Endothelial cell (in vitro differentiated cells): ENCODE measurements around the gene LBR. TPM values are rescaled to one million over a fixed set of nuclear protein-coding genes. Genes with fewer than 3 reads are reported as not detected.

Source experiments
- DNase-seq: peaks from one replicate; pipeline ENCODE4 v3.0.0; 2021; ENCODE audit warnings: low spot score
- H3K27ac Mint-ChIP-seq: one replicate; pipeline ENCODE4 v1.8.0; 2021; ENCODE audit warnings: mixed read lengths, inconsistent platforms; ENCODE audit not compliant: unreplicated experiment
- H3K27me3 Mint-ChIP-seq: one replicate; pipeline ENCODE4 v1.8.0; 2021; ENCODE audit warnings: mild to moderate bottlenecking, moderate library complexity, mixed read lengths, inconsistent platforms; ENCODE audit not compliant: unreplicated experiment
- H3K36me3 Mint-ChIP-seq: one replicate; pipeline ENCODE4 v1.8.0; 2021; ENCODE audit warnings: mild to moderate bottlenecking, low read depth, mixed read lengths, inconsistent platforms; ENCODE audit not compliant: unreplicated experiment
- H3K4me1 Mint-ChIP-seq: one replicate; pipeline ENCODE4 v1.8.0; 2021; ENCODE audit warnings: mild to moderate bottlenecking, mixed read lengths, inconsistent platforms; ENCODE audit not compliant: unreplicated experiment
- H3K4me3 Mint-ChIP-seq: one replicate; pipeline ENCODE4 v1.8.0; 2021; ENCODE audit warnings: mild to moderate bottlenecking, mixed read lengths, inconsistent platforms; ENCODE audit not compliant: unreplicated experiment
- H3K9me3 Mint-ChIP-seq: one replicate; pipeline ENCODE4 v1.8.0; 2021; ENCODE audit warnings: mixed read lengths, inconsistent platforms; ENCODE audit not compliant: unreplicated experiment
- total RNA-seq: library from RNA; stranded (reverse); fragmentation: NEBNext Ultra II Directional; extraction: Animal tissue kit (Norgen Biotek cat#: 25700); gene quantifications from one replicate; pipeline ENCODE4 v1.2.1, GENCODE V29; 2021; ENCODE audit not compliant: unreplicated experiment
- TF ChIP-seq, protein P1 (sequence below): fragments of 200-600 bp; sonication (generic); IDR thresholded peaks from one replicate; pipeline ENCODE4 v1.5.0; 2021; ENCODE audit warnings: antibody characterized with exemption; ENCODE audit not compliant: unreplicated experiment

The LBR gene
- total RNA-seq, 1 donor from 2014 or later, result 178 TPM

DNA sequence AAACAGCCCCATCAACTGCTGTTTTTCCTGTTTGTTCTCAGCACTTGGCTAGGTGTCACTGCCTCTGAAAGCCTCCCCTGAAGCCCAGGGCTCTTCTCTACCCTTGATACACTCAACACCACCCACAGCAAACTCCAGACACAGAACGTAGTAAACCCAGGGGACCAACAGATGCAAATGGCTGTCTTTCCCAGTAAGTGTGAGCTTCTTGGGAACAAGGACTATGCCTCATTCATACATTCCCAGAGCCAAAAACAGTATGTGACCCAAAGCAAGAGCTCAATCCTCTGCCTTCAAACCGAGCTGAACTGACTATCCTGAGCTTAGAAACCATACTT is 4.4 kb downstream of the LBR start:
- peak overlapping the region; percentile 2 for H3K4me3 Mint-ChIP-seq
- H3K36me3 Mint-ChIP-seq, result peaks cover 5% of the 10 kb centered on the region
- peaks cover 59% of the 10 kb centered on the region for H3K4me1 Mint-ChIP-seq
- TF ChIP-seq, protein P1, sequence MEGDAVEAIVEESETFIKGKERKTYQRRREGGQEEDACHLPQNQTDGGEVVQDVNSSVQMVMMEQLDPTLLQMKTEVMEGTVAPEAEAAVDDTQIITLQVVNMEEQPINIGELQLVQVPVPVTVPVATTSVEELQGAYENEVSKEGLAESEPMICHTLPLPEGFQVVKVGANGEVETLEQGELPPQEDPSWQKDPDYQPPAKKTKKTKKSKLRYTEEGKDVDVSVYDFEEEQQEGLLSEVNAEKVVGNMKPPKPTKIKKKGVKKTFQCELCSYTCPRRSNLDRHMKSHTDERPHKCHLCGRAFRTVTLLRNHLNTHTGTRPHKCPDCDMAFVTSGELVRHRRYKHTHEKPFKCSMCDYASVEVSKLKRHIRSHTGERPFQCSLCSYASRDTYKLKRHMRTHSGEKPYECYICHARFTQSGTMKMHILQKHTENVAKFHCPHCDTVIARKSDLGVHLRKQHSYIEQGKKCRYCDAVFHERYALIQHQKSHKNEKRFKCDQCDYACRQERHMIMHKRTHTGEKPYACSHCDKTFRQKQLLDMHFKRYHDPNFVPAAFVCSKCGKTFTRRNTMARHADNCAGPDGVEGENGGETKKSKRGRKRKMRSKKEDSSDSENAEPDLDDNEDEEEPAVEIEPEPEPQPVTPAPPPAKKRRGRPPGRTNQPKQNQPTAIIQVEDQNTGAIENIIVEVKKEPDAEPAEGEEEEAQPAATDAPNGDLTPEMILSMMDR, result no peak
- peak overlapping the region; percentile 62 for H3K27ac Mint-ChIP-seq
- DNase-seq, result no peak
- no peaks in the 10 kb centered on the region for H3K9me3 Mint-ChIP-seq
- peaks cover 14% of the 10 kb centered on the region for H3K27me3 Mint-ChIP-seq

GRCh38 chr1:225422795-225423517 is 4.9 kb downstream of the LBR start:
- Mint-ChIP-seq H3K9me3 (no peaks in the 10 kb centered on the region), H3K27me3 (peaks cover 14% of the 10 kb centered on the region), H3K27ac (peak overlapping the region; percentile 100), H3K4me3 (peak overlapping the region; percentile 79), H3K36me3 (peaks cover 5% of the 10 kb centered on the region), H3K4me1 (peaks cover 63% of the 10 kb centered on the region)
- TF ChIP-seq, protein P1, result no peak
- no peak for DNase-seq

GRCh38 chr1:225422031-225422605 is 5.7 kb downstream of the LBR start:
- H3K4me1 Mint-ChIP-seq, result peaks cover 67% of the 10 kb centered on the region
- peak overlapping the region; percentile 88 for H3K4me3 Mint-ChIP-seq
- peaks cover 13% of the 10 kb centered on the region for H3K27me3 Mint-ChIP-seq
- TF ChIP-seq, protein P1, result no peak
- no peaks in the 10 kb centered on the region for H3K9me3 Mint-ChIP-seq
- peak; percentile 35 for DNase-seq
- peaks cover 5% of the 10 kb centered on the region for H3K36me3 Mint-ChIP-seq
- H3K27ac Mint-ChIP-seq, result peak overlapping the region; percentile 100

DNA sequence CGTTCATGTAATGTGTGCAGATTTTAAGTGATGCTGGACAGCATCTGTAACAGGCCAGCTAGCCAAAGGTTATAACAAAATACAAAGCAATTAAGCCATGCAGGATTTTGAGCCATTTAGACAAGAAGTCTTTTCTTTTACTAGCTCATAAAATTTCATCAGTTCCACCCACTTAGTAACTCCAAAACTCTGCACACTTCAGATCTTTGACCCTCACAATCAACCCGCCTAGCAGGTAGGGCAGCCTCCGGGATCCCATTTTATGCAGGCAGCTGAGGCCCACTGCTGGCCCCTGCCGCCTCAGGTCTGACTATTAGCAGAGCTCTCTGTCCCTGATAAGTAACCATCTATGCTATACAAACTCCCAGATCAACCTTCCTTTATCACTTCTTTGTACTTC is 9.2 kb downstream of the LBR start:
- H3K36me3 Mint-ChIP-seq, result peaks cover 21% of the 10 kb centered on the region
- no peak overlapping the region for H3K4me3 Mint-ChIP-seq
- peaks cover 2% of the 10 kb centered on the region for H3K27me3 Mint-ChIP-seq
- no peaks in the 10 kb centered on the region for H3K9me3 Mint-ChIP-seq
- DNase-seq, result no peak
- peaks cover 36% of the 10 kb centered on the region for H3K4me1 Mint-ChIP-seq
- H3K27ac Mint-ChIP-seq, result peak overlapping the region; percentile 15
- TF ChIP-seq, protein P1, result no peak

DNA sequence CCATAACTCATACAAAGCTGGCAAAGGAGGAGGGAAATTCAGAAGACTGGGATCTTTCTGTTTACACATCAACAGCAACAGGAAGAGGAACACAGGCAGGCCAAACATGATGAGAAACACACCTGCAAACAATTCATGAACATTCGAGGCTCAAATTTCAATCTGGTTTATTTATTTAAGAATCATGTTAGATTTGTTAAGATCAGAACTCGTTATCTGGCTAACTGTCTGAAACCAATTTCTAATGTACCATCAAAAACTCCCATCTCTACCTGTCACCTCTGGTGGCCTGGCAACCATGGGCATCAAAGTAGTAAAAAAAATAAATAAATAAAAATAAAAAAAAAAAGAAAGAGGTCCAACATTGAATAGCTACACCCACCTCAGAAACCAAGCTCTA is 9.8 kb downstream of the LBR start:
- DNase-seq, result no peak
- Mint-ChIP-seq H3K9me3 (no peaks in the 10 kb centered on the region), H3K36me3 (peaks cover 21% of the 10 kb centered on the region), H3K4me3 (no peak overlapping the region), H3K27me3 (no peaks in the 10 kb centered on the region), H3K4me1 (peaks cover 31% of the 10 kb centered on the region), H3K27ac (peak overlapping the region; percentile 61)
- TF ChIP-seq, protein P1, result no peak
